NCI-H2171 treated with DMSO at 0.1 percent for 48 hours (cell line): Measurements from ENCODE around the gene NOP14.

Experiments used
- DNase-seq: peaks from one replicate; lab custom pipeline; 2025; lab: John Stamatoyannopoulos, UW

The NOP14 gene

GRCh38 chr4:2914256-2915126, 48.7 kb downstream of the NOP14 start:
- no peak for DNase-seq

GRCh38 chr4:2913168-2913567, 50.0 kb downstream of the NOP14 start:
- DNase-seq = no peak

GRCh38 chr4:2911868-2912267, 51.3 kb downstream of the NOP14 start:
- no peak for DNase-seq

GRCh38 chr4:2910409-2910808, 52.8 kb downstream of the NOP14 start:
- no peak for DNase-seq

- no peak for DNase-seq
These were observed 53.6 kb downstream of the NOP14 start for GRCh38 chr4:2909583-2909982.

GRCh38 chr4:2908686-2909085, 54.5 kb downstream of the NOP14 start:
- no peak for DNase-seq

GRCh38 chr4:2907706-2908293, 55.4 kb downstream of the NOP14 start:
- no peak for DNase-seq

- DNase-seq = no peak
These were observed 56.0 kb downstream of the NOP14 start for GRCh38 chr4:2907226-2907625.

- no peak for DNase-seq
These were observed 57.0 kb downstream of the NOP14 start for GRCh38 chr4:2906218-2906617.

- DNase-seq = no peak
These were observed 57.7 kb downstream of the NOP14 start for GRCh38 chr4:2905544-2905943.

GRCh38 chr4:2902126-2902525, 61.1 kb downstream of the NOP14 start:
- DNase-seq = no peak

GRCh38 chr4:2901186-2901585, 62.0 kb downstream of the NOP14 start:
- no peak for DNase-seq

- DNase-seq = no peak
These were observed 62.5 kb downstream of the NOP14 start for GRCh38 chr4:2900741-2901140.

GRCh38 chr4:2898001-2898400, 65.2 kb downstream of the NOP14 start:
- DNase-seq = no peak

- no peak for DNase-seq
These were observed 69.4 kb downstream of the NOP14 start for GRCh38 chr4:2893772-2894171.

GRCh38 chr4:2891294-2891693, 71.9 kb downstream of the NOP14 start:
- no peak for DNase-seq

GRCh38 chr4:2888886-2889285, 74.3 kb downstream of the NOP14 start:
- DNase-seq = no peak
